Mesothelial cell of epicardium (in vitro differentiated cells): ENCODE data around the gene PLCH2. TPM values are rescaled to one million over a fixed set of nuclear protein-coding genes. Genes with fewer than 3 reads are reported as not detected.

Source experiments
- DNase-seq, 2 experiments: peaks; one replicate each; pipeline ENCODE4 v3.0.0; 2021; ENCODE audit warnings: low spot score in 2 of 2; ENCODE audit not compliant: unreplicated experiment in 2 of 2
- H3K27ac Mint-ChIP-seq: 2 replicates; pipeline ENCODE4 v1.8.0; 2021; ENCODE audit warnings: mixed read lengths
- H3K27me3 Mint-ChIP-seq: 2 replicates; pipeline ENCODE4 v1.8.0; 2021; ENCODE audit warnings: low read depth, mixed read lengths
- H3K36me3 Mint-ChIP-seq: 2 replicates; pipeline ENCODE4 v1.8.0; 2021; ENCODE audit warnings: mixed read lengths
- H3K4me1 Mint-ChIP-seq: 2 replicates; pipeline ENCODE4 v1.8.0; 2021; ENCODE audit warnings: mixed read lengths
- H3K4me3 Mint-ChIP-seq: 2 replicates; pipeline ENCODE4 v1.8.0; 2021; ENCODE audit warnings: mild to moderate bottlenecking, moderate library complexity, mixed read lengths
- H3K9me3 Mint-ChIP-seq: 2 replicates; pipeline ENCODE4 v1.8.0; 2021; ENCODE audit warnings: mixed read lengths
- CTCF ChIP-seq: fragments of 200-600 bp; sonication (generic); IDR thresholded peaks from one replicate; pipeline ENCODE4 v1.5.0; 2021; ENCODE audit warnings: antibody characterized with exemption; ENCODE audit not compliant: unreplicated experiment
- total RNA-seq: library from RNA; stranded (reverse); gene quantifications from 3 replicates; pipeline ENCODE4 v1.2.1, GENCODE V29; 2021

Gene PLCH2
- total RNA-seq, 1 donor from 2014 or later: 1.7 TPM

GRCh38 chr1:2510366-2511155 lies 34.5 kb downstream of the PLCH2 start:
- Mint-ChIP-seq H3K9me3 (no peaks in the 10 kb centered on the region), H3K4me1 (peaks cover 1% of the 10 kb centered on the region), H3K4me3 (no peak overlapping the region), H3K27ac (no peak overlapping the region), H3K36me3 (peaks cover 2% of the 10 kb centered on the region), H3K27me3 (no peaks in the 10 kb centered on the region)
- TF ChIP-seq CTCF: no peak
- DNase-seq: no peak

GRCh38 chr1:2512862-2513421 lies 36.9 kb downstream of the PLCH2 start:
- Mint-ChIP-seq H3K27me3 (no peaks in the 10 kb centered on the region), H3K4me3 (no peak overlapping the region), H3K27ac (no peak overlapping the region), H3K9me3 (no peaks in the 10 kb centered on the region), H3K4me1 (no peaks in the 10 kb centered on the region), H3K36me3 (peaks cover 8% of the 10 kb centered on the region)
- no peak for DNase-seq
- no peak for TF ChIP-seq CTCF

GRCh38 chr1:2513939-2514652 lies 38.0 kb downstream of the PLCH2 start:
- Mint-ChIP-seq H3K36me3 (peaks cover 13% of the 10 kb centered on the region), H3K9me3 (no peaks in the 10 kb centered on the region), H3K27ac (no peak overlapping the region), H3K4me3 (no peak overlapping the region), H3K4me1 (no peaks in the 10 kb centered on the region), H3K27me3 (no peaks in the 10 kb centered on the region)
- no peak for TF ChIP-seq CTCF
- DNase-seq: no peak

- H3K27ac Mint-ChIP-seq: no peak overlapping the region
- H3K4me3 Mint-ChIP-seq: no peak overlapping the region
- no peak for DNase-seq
- H3K9me3 Mint-ChIP-seq: no peaks in the 10 kb centered on the region
- TF ChIP-seq CTCF: peak; percentile 27
- H3K36me3 Mint-ChIP-seq: peaks cover 14% of the 10 kb centered on the region
- H3K27me3 Mint-ChIP-seq: no peaks in the 10 kb centered on the region
- no peaks in the 10 kb centered on the region for H3K4me1 Mint-ChIP-seq
These were observed 39.0 kb downstream of the PLCH2 start for GRCh38 chr1:2514863-2515762.

GRCh38 chr1:2515763-2516080 lies 39.6 kb downstream of the PLCH2 start:
- DNase-seq: no peak
- Mint-ChIP-seq H3K4me3 (no peak overlapping the region), H3K4me1 (no peaks in the 10 kb centered on the region), H3K36me3 (peaks cover 16% of the 10 kb centered on the region), H3K27me3 (no peaks in the 10 kb centered on the region), H3K27ac (no peak overlapping the region), H3K9me3 (no peaks in the 10 kb centered on the region)
- no peak for TF ChIP-seq CTCF
